Measurements from ENCODE around the gene CNTN4.

The CNTN4 gene

GRCh38 chr3:3087716-3088465, 989.2 kb downstream of the CNTN4 start:
- DNase-seq (ENCODE audit: low read depth, low spot score), result no peak

- no peak for DNase-seq (ENCODE audit: low read depth, low spot score)
Measured at GRCh38 chr3:3089017-3089416, 990.4 kb downstream of the CNTN4 start.

GRCh38 chr3:3097958-3098357, 999.3 kb downstream of the CNTN4 start:
- no peak for DNase-seq (ENCODE audit: low read depth, low spot score)

- no peak for DNase-seq (ENCODE audit: low read depth, low spot score)
Measured at GRCh38 chr3:3101660-3102458, 1003.2 kb downstream of the CNTN4 start.

- no peak for DNase-seq (ENCODE audit: low read depth, low spot score)
Measured at GRCh38 chr3:3102751-3103150, 1004.1 kb downstream of the CNTN4 start.

- no peak for DNase-seq (ENCODE audit: low read depth, low spot score)
Measured at GRCh38 chr3:3105246-3105645, 1006.6 kb downstream of the CNTN4 start.

GRCh38 chr3:3105815-3106214, 1007.1 kb downstream of the CNTN4 start:
- DNase-seq (ENCODE audit: low read depth, low spot score), result no peak

GRCh38 chr3:3107181-3107580, 1008.5 kb downstream of the CNTN4 start:
- no peak for DNase-seq (ENCODE audit: low read depth, low spot score)
